CD4-positive, alpha-beta T cell treated with Interleukin-6 at 100 ng/mL for 8 hours (primary cell): Measurements from ENCODE around the gene AGFG2.
"Not testable (repeated sequence)": the region's sequence is repeated elsewhere in the genome, so short reads cannot be mapped to it uniquely, and the experiment has no call there.

ENCODE experiments used
- DNase-seq: peaks from one replicate; pipeline ENCODE4 v3.0.0-alpha.2; 2020; ENCODE audit warnings: mixed read lengths, low spot score

The AGFG2 gene

DNA sequence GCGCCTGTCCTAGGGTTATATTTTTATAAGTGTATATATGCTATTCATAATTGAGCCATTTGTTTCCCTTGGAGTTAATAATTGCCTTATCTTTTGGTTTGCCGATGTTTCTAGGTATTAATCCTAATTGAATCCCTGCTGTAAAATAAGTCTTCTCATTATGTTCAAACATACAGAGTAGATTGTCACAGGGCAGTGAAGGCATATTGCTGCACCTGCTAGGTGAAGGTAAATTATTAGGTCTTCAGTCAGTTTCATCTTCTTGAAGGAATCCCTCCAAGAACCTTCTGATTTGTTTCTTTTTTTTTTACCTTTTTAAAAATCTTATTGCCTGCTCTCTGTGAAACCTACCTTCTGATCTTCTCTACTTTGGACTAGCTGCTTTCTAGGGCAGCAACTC is 17.9 kb upstream of the AGFG2 start:
- no peak for DNase-seq

DNA sequence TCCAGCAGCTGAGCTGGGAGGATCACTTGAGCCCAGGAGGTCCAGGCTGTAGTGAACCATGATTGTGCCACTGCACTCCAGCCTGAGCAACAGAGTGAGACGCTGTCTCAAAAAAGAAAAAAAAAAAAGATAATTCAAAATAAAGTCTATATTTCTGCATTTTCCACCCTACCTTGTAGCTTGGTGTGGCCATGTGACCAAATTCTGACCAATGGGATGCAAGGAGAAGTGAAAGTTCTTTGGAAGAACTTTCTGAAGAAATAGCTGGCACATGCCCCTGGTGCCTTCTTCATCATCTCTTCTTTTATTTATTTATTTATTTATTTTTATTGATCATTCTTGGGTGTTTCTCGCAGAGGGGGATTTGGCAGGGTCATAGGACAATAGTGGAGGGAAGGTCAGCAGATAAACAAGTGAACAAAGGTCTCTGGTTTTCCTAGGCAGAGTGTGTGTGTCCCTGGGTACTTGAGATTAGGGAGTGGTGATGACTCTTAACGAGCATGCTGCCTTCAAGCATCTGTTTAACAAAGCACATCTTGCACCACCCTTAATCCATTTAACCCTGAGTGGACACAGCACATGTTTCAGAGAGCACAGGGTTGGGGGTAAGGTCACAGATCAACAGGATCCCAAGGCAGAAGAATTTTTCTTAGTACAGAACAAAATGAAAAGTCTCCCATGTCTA is 17.0 kb upstream of the AGFG2 start:
- not testable (repeated sequence) for DNase-seq

GRCh38 chr7:100523192-100523591 is 15.8 kb upstream of the AGFG2 start:
- DNase-seq: not testable (repeated sequence)

DNA sequence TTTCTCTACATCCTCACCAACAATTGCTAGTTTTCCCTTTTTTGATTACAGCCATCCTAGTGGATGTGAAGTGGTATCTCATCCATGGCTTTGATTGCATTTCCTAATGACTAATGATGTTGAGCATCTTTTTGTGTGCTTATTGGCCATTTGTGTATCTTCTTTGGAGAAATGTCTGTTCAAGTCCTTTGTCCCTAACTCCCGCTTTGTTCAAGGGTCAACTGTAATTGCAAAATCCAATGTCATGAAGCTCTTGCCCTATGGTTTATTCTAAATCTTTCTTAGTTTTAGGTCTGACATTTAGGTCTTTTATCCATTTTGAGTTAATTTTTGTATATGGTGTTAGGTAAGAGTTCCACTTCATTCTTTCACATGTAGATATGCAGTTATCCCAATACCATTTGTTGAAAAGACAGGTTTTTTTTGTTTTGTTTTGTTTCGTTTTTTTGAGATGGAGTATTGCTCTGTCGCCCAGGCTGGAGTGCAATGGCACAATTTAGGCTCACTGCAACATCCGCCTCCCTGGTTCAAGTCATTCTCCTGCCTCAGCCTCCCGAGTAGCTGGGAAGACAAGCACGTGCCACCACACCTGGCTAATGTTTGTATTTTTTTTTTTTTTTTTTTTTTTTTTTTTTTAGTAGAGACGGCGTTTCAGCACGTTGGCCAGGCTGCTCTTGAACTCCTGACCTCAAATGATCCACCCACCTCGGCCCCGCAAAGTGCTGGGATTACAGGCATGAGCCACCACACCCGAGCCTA is 10.7 kb upstream of the AGFG2 start:
- DNase-seq: not testable (repeated sequence)

GRCh38 chr7:100532165-100533022 is 6.6 kb upstream of the AGFG2 start:
- DNase-seq: no peak

DNA sequence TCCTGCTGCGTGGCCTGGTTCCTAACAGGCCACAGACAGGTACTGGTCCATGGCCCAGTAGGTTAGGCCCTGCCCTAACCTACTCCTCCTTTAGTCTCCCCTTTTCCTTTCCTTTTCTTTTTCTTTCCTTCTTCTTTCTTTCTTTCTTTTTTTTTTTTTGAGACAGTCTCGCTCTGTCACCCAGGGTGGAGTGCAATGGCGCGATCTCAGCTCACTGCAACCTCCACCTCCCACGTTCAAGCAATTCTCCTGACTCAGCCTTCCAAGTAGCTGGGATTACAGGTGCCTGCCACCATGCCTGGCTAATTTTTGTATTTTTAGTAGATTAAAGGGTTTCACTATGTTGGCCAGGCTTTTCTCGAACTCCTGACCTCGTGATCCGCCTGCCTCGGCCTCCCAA is 3.0 kb upstream of the AGFG2 start:
- not testable (repeated sequence) for DNase-seq

DNA sequence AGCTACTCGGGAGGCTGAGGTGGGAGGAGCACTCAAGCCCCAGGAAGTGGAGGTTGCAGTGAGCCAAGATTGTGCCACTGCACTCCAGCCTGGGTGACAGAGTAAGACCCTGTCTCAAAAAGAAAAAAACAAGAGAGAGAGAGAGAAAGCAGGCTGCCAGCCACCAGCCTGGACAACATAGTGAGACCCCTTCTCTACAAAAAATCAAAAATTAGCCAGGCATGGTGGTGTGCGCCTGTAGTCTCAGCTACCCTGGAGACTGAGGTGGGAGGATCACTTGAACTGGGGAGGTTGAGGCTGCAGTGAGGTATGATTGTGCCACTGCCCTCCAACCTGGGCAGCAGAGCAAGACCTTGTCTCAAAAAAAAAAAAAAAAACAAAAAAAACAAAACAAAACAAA is 2.3 kb upstream of the AGFG2 start:
- not testable (repeated sequence) for DNase-seq

DNA sequence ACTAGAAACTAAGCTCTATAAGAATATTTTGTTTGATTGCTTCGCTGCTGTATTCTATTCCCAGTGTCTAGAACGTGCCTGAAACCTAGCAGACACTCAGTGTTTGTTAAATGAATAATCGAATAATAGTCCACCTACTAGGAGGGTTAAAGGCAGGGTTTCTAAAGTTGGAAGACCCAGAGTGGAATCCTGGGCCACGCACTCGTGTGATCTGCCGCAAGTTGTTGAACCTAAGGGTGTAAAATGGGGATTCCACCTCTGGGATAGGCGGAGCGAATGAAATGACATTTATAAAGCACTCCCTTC is 702 bp upstream of the AGFG2 start:
- no peak for DNase-seq

DNA sequence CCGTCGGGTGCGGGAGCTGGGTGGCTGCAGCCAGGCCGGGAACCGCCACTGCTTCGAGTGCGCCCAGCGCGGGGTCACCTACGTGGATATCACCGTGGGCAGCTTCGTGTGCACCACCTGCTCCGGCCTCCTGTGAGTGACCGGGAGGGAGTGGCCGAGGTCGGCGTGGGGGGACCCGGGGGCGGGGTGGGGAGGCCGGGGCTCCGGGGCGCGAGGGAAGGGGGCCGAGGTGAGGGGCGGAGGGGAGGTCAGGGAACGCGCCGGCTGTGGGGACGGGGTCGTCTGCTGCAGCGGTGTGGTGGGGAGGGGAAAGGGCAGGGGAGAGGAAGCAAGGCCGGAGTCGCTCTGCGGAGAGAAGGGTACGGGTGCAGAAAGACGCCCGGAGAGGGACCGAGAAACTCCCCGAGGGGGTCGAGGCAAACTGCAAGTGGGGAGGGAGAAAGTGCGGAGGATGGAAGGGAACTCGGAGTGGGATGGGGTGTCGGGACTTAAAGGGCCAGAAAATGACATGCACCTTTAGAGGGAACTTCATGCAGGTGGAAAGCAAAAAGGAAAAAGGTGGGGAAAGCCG is 518 bp downstream of the AGFG2 start:
- DNase-seq: no peak

- no peak for DNase-seq
Observed at GRCh38 chr7:100540073-100540723, 1.2 kb downstream of the AGFG2 start.

- not testable (repeated sequence) for DNase-seq
Observed at GRCh38 chr7:100541309-100541708, 2.3 kb downstream of the AGFG2 start.

DNA sequence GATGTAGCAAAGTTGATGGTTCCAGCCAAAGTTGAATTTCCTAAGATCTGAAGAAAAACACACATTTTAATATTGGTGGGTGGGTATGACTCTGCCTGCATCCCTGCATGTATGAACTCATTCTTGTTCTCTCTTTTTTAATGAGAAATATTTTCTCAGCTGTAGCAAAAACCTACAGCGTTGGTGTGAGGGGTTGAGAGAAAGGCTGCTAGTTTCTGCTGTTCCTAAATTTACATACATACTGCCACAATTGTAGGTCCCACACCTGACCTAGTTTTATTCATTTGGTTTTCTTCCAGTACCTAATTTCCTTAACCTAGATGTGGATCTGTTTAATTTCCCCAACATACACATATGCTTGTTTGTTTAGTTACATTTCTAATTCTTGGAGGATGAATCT is 4.6 kb downstream of the AGFG2 start:
- DNase-seq: no peak

- DNase-seq: no peak
Observed at GRCh38 chr7:100544386-100544785, 5.4 kb downstream of the AGFG2 start.

GRCh38 chr7:100544967-100545359 is 6.0 kb downstream of the AGFG2 start:
- no peak for DNase-seq

GRCh38 chr7:100545360-100546128 is 6.5 kb downstream of the AGFG2 start:
- DNase-seq: peak; percentile 42

DNA sequence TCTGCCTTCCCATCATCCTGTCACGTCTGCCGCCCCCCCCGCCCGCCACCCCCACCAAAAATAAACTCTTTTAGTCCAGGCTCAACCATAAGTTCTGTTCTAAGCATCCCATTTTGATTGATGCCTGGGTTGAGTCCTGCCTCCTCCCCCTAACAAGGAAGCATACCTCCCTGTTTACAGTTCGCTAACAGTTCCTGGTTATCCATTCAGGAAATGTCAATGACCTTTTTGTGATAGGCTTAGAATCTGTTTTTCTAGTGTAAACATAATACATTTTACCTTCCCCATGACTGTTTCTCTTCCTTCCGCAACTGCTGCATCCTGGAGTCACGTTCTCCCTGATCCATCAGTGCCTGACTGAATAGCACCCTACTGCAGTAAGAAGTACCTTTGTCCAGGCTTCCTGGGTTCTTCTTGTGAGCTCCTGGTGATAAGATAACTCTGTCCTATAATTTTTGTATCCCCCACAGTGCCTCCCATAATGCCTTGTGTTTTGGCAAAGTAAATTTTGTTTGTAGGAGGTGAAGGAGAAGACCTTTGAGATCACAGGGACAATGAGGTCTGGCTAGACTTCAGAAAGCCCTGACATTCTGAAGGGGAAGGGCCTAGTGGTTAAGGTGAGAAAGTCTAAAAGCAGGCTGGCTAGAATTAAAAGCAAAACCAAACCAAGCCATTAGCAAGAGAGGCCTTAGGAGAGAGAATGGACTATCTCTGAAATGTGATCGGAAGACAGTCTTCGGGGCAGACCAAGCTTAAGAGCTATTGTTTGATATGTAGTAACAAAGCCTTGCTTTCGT is 7.3 kb downstream of the AGFG2 start:
- peak; percentile 47 for DNase-seq

GRCh38 chr7:100546926-100547800 is 8.2 kb downstream of the AGFG2 start:
- DNase-seq: no peak

DNA sequence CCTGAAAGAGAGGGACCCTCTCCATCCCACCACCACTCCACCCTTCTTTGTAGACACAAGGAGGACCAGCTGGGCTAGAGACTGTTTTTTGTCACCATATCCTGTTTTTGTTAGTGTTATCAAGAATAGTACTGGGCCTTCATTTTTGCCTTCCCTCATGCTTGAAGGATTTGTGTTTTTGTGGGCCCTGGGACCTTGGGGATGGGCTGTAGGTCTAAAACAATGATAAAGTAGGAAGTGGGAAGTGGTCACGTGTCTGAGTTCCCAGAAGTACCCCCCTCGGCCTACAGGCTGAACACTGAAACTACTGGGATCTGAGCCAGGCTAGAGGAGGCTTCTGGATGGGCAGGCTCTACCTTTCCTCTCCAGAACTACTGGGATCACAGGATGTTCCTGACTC is 8.9 kb downstream of the AGFG2 start:
- DNase-seq: no peak

DNA sequence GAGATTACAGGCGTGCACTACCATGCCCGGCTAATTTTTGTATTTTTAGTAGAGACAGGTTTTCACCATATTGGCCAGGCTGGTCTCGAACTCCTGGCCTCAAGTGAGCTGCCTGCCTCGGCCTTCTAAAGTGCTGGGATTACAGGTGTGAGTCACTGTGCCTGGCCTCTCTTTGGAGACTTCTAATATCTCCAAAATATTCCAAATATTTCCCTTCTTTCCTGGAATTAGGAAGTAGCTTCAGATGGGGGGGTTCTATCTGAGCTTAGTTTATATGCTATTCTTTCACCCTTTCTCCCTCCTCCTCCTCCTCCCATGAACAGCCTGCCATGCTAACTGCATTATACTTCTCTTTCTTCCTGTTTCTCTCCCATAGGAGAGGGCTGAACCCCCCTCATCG is 9.4 kb downstream of the AGFG2 start:
- not testable (repeated sequence) for DNase-seq
